ENCODE results near the gene TMEM120B. TPM values are rescaled to one million over a fixed set of nuclear protein-coding genes. Genes with fewer than 3 reads are reported as not detected.
"Not testable (repeated sequence)": the region's sequence is repeated elsewhere in the genome, so short reads cannot be mapped to it uniquely, and the experiment has no call there.

The TMEM120B gene
- total RNA-seq (ENCODE audit: unreplicated experiment): 10.3 TPM
- long read RNA-seq, full-length matches to known transcripts: 2 of 4 reads
- long read RNA-seq, partial matches to known transcripts: 1 of 4 reads
- long read RNA-seq, other reads (novel, unspliced or antisense): 1 of 4 reads

DNA sequence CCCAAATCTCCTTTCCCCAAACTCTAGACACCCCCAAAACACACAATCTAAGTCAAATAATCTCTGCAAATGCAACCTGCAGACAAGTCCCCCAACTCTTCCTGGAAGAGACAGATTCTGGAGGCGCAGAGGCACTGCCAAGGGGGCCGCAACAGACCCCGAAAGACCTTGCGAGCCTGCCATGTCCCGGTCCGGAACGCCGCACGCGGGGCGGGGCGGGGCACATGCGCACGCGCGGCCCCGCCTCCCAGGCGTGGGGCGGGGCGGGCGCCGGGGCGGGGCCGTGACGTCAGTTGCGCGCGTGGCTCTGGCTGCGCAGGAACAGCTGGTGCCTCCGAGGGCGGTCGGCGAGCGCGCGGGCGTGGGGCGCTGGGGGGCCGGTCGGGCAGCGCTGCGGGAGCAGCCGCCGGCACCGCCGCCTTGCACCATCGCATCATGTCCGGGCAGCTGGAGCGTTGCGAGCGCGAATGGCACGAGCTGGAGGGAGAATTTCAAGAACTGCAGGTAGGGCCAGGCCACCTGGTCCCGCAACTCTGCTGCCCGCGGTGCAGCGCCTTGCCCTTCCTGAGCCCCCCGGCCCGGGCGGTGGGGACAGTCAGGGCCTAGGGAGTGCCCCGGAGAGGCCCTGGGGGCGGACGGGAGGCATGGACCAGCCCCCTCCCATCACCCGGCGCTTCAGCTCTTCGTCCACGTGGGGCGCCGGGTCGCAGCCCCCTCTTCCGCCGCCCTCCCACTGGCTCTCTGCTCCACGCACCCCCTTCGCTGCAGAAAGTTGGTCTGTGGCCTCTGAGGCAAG lies at the start of gene TMEM120B:
Gene TMEM120B, plus strand, starts transcription at position 292 of the 796 bp plus-strand sequence. Its CDS starts 144 bp downstream, at position 436.
- Mint-ChIP-seq H3K4me1 (ENCODE audit: unreplicated experiment) (peaks cover 30% of the 10 kb centered on the region), H3K36me3 (ENCODE audit: low read depth, unreplicated experiment) (peaks cover 4% of the 10 kb centered on the region), H3K4me3 (ENCODE audit: unreplicated experiment) (peak within 1 kb of the TSS; percentile 91), H3K27ac (ENCODE audit: unreplicated experiment) (peak within 1 kb of the TSS; percentile 94), H3K9me3 (ENCODE audit: unreplicated experiment) (no peaks in the 10 kb centered on the region), H3K27me3 (ENCODE audit: unreplicated experiment) (peaks cover 13% of the 10 kb centered on the region)
- peak; percentile 86 for DNase-seq (ENCODE audit: low spot score)
- TF ChIP-seq, protein P1, sequence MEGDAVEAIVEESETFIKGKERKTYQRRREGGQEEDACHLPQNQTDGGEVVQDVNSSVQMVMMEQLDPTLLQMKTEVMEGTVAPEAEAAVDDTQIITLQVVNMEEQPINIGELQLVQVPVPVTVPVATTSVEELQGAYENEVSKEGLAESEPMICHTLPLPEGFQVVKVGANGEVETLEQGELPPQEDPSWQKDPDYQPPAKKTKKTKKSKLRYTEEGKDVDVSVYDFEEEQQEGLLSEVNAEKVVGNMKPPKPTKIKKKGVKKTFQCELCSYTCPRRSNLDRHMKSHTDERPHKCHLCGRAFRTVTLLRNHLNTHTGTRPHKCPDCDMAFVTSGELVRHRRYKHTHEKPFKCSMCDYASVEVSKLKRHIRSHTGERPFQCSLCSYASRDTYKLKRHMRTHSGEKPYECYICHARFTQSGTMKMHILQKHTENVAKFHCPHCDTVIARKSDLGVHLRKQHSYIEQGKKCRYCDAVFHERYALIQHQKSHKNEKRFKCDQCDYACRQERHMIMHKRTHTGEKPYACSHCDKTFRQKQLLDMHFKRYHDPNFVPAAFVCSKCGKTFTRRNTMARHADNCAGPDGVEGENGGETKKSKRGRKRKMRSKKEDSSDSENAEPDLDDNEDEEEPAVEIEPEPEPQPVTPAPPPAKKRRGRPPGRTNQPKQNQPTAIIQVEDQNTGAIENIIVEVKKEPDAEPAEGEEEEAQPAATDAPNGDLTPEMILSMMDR (IDR thresholded peaks at IDR 0.05; ENCODE audit: unreplicated experiment): no peak

DNA sequence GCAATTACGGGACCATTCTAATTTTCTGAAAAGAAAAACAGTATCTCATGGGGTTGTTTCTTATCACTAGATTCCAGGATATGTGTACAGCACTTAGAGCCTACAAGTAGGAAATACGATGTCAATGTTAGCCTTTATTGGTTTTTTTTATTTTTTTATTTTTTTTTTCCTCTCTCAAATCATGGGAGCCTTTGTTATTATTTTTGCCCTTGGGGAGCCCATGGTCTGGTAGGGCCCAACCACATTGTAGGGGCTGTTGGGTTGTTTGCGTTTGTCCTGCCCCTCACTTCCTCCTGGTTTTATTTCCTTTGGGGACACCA lies 49.0 kb upstream of the TMEM120B start:
- H3K4me1 Mint-ChIP-seq (ENCODE audit: unreplicated experiment): peaks cover 37% of the 10 kb centered on the region
- H3K27ac Mint-ChIP-seq (ENCODE audit: unreplicated experiment): peak overlapping the region; percentile 84
- TF ChIP-seq, protein P1 (IDR thresholded peaks at IDR 0.05; ENCODE audit: unreplicated experiment): no peak
- no peaks in the 10 kb centered on the region for H3K9me3 Mint-ChIP-seq (ENCODE audit: unreplicated experiment)
- H3K27me3 Mint-ChIP-seq (ENCODE audit: unreplicated experiment): peaks cover 9% of the 10 kb centered on the region
- H3K4me3 Mint-ChIP-seq (ENCODE audit: unreplicated experiment): no peak overlapping the region
- no peak for DNase-seq (ENCODE audit: low spot score)
- no peaks in the 10 kb centered on the region for H3K36me3 Mint-ChIP-seq (ENCODE audit: low read depth, unreplicated experiment)

DNA sequence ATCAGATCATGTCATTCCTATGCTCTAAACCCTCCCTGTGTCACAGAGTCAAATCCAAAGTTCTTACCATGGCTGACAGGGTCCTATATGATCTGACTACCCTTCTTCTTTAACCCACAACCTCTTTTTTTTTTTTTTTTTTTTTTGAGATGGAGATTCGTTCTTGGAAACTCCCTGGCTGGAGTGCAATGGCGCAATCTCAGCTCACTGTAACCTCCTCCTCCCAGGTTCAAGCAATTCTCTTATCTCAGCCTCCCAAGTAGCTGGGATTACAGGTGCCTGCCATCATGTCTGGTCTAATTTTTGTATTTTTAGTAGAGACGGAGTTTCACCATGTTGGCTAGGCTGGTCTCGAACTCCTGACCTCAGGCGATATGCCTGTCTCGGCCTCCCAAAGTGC lies 45.7 kb upstream of the TMEM120B start:
- not testable (repeated sequence) for H3K36me3 Mint-ChIP-seq (ENCODE audit: low read depth, unreplicated experiment); H3K27me3 Mint-ChIP-seq (ENCODE audit: unreplicated experiment); H3K4me3 Mint-ChIP-seq (ENCODE audit: unreplicated experiment); H3K9me3 Mint-ChIP-seq (ENCODE audit: unreplicated experiment); H3K27ac Mint-ChIP-seq (ENCODE audit: unreplicated experiment); DNase-seq (ENCODE audit: low spot score)
- H3K4me1 Mint-ChIP-seq (ENCODE audit: unreplicated experiment): peaks cover 18% of the 10 kb centered on the region

DNA sequence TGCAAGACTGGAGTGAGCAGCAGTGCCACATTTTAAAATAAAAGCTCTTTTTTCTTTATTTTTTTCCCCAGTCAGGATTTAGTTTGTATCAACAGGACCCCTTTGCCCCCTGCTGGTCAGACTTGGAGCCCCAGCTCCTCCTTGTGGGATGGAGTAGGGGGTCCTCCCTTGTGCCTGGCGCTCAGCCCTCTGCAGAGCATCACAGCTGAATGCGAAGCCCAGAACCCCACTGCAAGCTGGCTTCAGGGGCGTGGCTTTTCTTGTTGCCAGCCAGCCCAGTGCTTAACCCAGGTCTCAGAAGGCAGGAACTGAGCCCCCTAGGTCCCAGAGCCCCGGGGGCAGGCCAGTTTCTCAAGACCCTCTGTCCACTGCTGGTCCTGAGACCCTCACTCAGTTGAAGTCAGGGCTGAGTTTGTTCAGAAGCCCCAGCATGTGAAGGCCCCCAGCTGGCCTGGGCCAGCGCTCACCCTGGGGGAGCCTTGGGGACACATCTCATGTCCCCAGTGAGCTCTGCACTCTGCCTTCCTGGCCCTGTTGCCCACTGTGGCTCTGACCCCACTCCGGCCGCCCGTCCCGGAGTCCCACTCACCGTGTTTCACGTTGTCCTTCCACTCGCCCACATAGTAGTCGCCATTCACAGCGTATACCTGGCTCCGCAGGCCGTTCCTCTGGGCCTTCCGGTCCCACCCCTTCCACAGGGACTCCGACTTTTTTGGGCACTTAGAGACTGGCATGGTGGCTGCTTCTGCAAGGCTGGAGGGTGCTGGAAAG lies 43.6 kb upstream of the TMEM120B start:
- H3K9me3 Mint-ChIP-seq (ENCODE audit: unreplicated experiment): no peaks in the 10 kb centered on the region
- H3K27me3 Mint-ChIP-seq (ENCODE audit: unreplicated experiment): peaks cover 9% of the 10 kb centered on the region
- no peak overlapping the region for H3K4me3 Mint-ChIP-seq (ENCODE audit: unreplicated experiment)
- peaks cover 13% of the 10 kb centered on the region for H3K4me1 Mint-ChIP-seq (ENCODE audit: unreplicated experiment)
- no peak overlapping the region for H3K27ac Mint-ChIP-seq (ENCODE audit: unreplicated experiment)
- TF ChIP-seq, protein P1 (IDR thresholded peaks at IDR 0.05; ENCODE audit: unreplicated experiment): peak; percentile 83
- H3K36me3 Mint-ChIP-seq (ENCODE audit: low read depth, unreplicated experiment): no peaks in the 10 kb centered on the region
- peak; percentile 79 for DNase-seq (ENCODE audit: low spot score)

DNA sequence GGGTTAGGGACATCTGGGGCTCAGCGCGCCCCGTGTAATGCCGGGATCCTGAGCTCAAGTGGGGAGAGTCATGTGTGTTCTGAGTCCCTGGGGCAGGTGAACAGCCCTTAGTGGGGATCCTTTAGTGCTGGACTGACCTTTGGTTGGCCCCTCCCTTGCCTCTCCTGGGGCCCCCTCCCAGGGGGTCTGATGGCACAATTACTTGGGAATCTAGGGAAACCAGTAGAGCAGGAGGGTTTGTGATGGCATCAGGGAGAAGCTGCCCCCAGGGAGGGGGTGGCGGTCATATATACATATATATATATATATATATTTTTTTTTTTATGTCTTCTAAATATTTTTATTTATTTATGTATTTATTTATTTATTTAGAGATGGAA lies 43.0 kb upstream of the TMEM120B start, which contains the start of gene MORN3:
Gene MORN3, minus strand, starts transcription at position 134 of the 380 bp plus-strand sequence. CDS start 171 bp downstream, outside the sequence.
- Mint-ChIP-seq H3K4me3 (ENCODE audit: unreplicated experiment) (no peak within 1 kb of the TSS), H3K9me3 (ENCODE audit: unreplicated experiment) (no peaks in the 10 kb centered on the region), H3K4me1 (ENCODE audit: unreplicated experiment) (peaks cover 7% of the 10 kb centered on the region), H3K27ac (ENCODE audit: unreplicated experiment) (no peak within 1 kb of the TSS), H3K27me3 (ENCODE audit: unreplicated experiment) (peaks cover 7% of the 10 kb centered on the region), H3K36me3 (ENCODE audit: low read depth, unreplicated experiment) (no peaks in the 10 kb centered on the region)
- no peak for DNase-seq (ENCODE audit: low spot score)
- TF ChIP-seq, protein P1 (IDR thresholded peaks at IDR 0.05; ENCODE audit: unreplicated experiment): no peak

Measured in endothelial cell (in vitro differentiated cells).